GM12878 (cell line): ENCODE data around the gene SKAP1. TPM values are rescaled to one million over a fixed set of nuclear protein-coding genes. Genes with fewer than 3 reads are reported as not detected.
A peak's percentile ranks its signal among the peaks of the same experiment; 100 is the strongest.

Source experiments
- ATAC-seq: fragments of 200-7000 bp; cut with Tn5 transposase; 3 replicates; pipeline ENCODE4 v1.9.1; 2020; ENCODE audit warnings: mild to moderate bottlenecking, moderate library complexity
- BruUV-seq: library from RNA; stranded (reverse); fragments of 400-500 nt; replicated peaks from 2 replicates; lab custom pipeline; 2021; lab: Mats Ljungman, UMichigan
- CTCF ChIA-PET: fragments of 300-600 bp; sonication (Branson Sonifier 250); formaldehyde crosslinking; extraction: SDS; loops from one replicate; lab custom pipeline; 2021; ENCODE audit warnings: inconsistent platforms; lab: Yijun Ruan, JAX
- POLR2A ChIA-PET: fragments of 350-600 bp; formaldehyde crosslinking; extraction: SDS; loops from one replicate; lab custom pipeline; 2021; ENCODE audit warnings: inconsistent platforms; lab: Charles Lee
- RAD21 ChIA-PET: fragments of 300-600 bp; sonication (Branson Sonifier 250); formaldehyde crosslinking; loops from one replicate; lab custom pipeline; 2023; ENCODE audit warnings: antibody characterized with exemption; ENCODE audit not compliant: unreplicated experiment; lab: Charles Lee
- SMC1A ChIA-PET: fragments of 300-600 bp; sonication (Branson Sonifier 250); formaldehyde crosslinking; loops from one replicate; lab custom pipeline; 2023; ENCODE audit not compliant: unreplicated experiment, uncharacterized antibody; lab: Charles Lee
- DNase-seq: peaks from one replicate; pipeline ENCODE4 v3.0.0-alpha.2; 2011; ENCODE audit warnings: low read depth, low spot score
- FAIRE-seq: peaks from 3 replicates; lab custom pipeline; 2011; peaks lifted over from hg19 to GRCh38; lab: Jason Lieb, UNC
- H2AFZ ChIP-seq: 2 replicates; pipeline ENCODE4 v1.6.0; 2011; ENCODE audit warnings: low read depth, low read length, control low read depth; ENCODE audit not compliant: control insufficient read depth
- H3K27ac ChIP-seq: 2 replicates; pipeline ENCODE4 v1.5.1; 2011; ENCODE audit warnings: control low read depth; ENCODE audit not compliant: control insufficient read depth, insufficient read depth
- H3K27me3 ChIP-seq, 2 experiments: replicated peaks in 1 of 2; 2 replicates each; pipeline versions ENCODE4 v1.6.0 to v1.6.1; 2011; ENCODE audit warnings: low read length in 1 of 2; ENCODE audit not compliant: control insufficient read depth in 2 of 2, insufficient read depth in 2 of 2
- H3K36me3 ChIP-seq, 2 experiments: 2 replicates each; pipeline ENCODE4 v1.5.1; 2011; ENCODE audit warnings: low read length in 1 of 2; ENCODE audit not compliant: control insufficient read depth in 2 of 2, insufficient read depth in 2 of 2
- H3K4me1 ChIP-seq: 2 replicates; pipeline ENCODE4 v1.6.1; 2011; ENCODE audit warnings: mild to moderate bottlenecking, low read length, moderate library complexity, mixed read lengths; ENCODE audit not compliant: control insufficient read depth, insufficient read depth
- H3K4me2 ChIP-seq: 2 replicates; pipeline ENCODE4 v1.6.0; 2011; ENCODE audit warnings: control low read depth; ENCODE audit not compliant: control insufficient read depth, insufficient read depth
- H3K4me3 ChIP-seq: fragments of 200-600 bp; sonication (generic); 2 replicates; pipeline ENCODE4 v1.5.1; 2016
- H3K79me2 ChIP-seq: 2 replicates; pipeline ENCODE4 v1.6.0; 2011; ENCODE audit warnings: low read length; ENCODE audit not compliant: control insufficient read depth, insufficient read depth
- H3K9ac ChIP-seq: 2 replicates; pipeline ENCODE4 v1.8.0; 2011; ENCODE audit warnings: low read length, control low read depth, mixed read lengths; ENCODE audit not compliant: control insufficient read depth, insufficient read depth
- H3K9me3 ChIP-seq: replicated peaks from 3 replicates; pipeline ENCODE4 v1.5.1; 2011; ENCODE audit warnings: mild to moderate bottlenecking, low read length; ENCODE audit not compliant: control insufficient read depth, insufficient read depth
- H4K20me1 ChIP-seq: 2 replicates; pipeline ENCODE4 v1.6.0; 2011; ENCODE audit not compliant: control insufficient read depth, insufficient read depth
- CHD1 ChIP-seq: IDR thresholded peaks from 2 replicates; pipeline ENCODE4 v1.6.1; 2012; ENCODE audit warnings: low read depth, low read length, improper control_type of control experiment
- CHD2 ChIP-seq: IDR thresholded peaks from 2 replicates; pipeline ENCODE4 v1.6.1; 2011; ENCODE audit warnings: low read depth, low read length, improper control_type of control experiment, borderline replicate concordance
- EED ChIP-seq: sonication (generic); IDR thresholded peaks from 2 replicates; pipeline ENCODE4 v1.6.1; 2016; ENCODE audit warnings: antibody characterized with exemption, low read depth
- EGR1 ChIP-seq, 2 experiments: IDR thresholded peaks; 1 replicate in 1 of 2; 2 replicates in 1 of 2; pipeline ENCODE4 v1.6.1; 2011 to 2012; ENCODE audit warnings: low read depth in 2 of 2, low read length in 2 of 2, borderline replicate concordance in 1 of 2, mild to moderate bottlenecking in 1 of 2, moderate library complexity in 1 of 2
- GABPA ChIP-seq: IDR thresholded peaks from 2 replicates; pipeline ENCODE4 v1.6.1; 2014; ENCODE audit warnings: antibody characterized with exemption, low read depth, mild to moderate bottlenecking, inconsistent platforms
- IKZF2 ChIP-seq, 2 experiments: fragments of 450-650 bp; IDR thresholded peaks; 2 replicates each; pipeline ENCODE4 v1.6.1; 2017; ENCODE audit warnings: mild to moderate bottlenecking in 2 of 2, moderate library complexity in 2 of 2
- NFIC ChIP-seq: IDR thresholded peaks from 2 replicates; pipeline ENCODE4 v1.6.1; 2012; ENCODE audit warnings: low read depth, mild to moderate bottlenecking, inconsistent platforms, low read length, moderate library complexity
- NR2C1 ChIP-seq: fragments of 450-650 bp; IDR thresholded peaks from 2 replicates; pipeline ENCODE4 v1.6.1; 2017; ENCODE audit warnings: antibody characterized with exemption, mild to moderate bottlenecking, moderate library complexity
- RAD21 ChIP-seq: IDR thresholded peaks from 2 replicates; pipeline ENCODE4 v1.6.1; 2011; ENCODE audit warnings: mild to moderate bottlenecking, low read depth, low read length, moderate library complexity; ENCODE audit not compliant: insufficient read depth
- TCF7 ChIP-seq: IDR thresholded peaks from 2 replicates; pipeline ENCODE4 v1.6.1; 2014; ENCODE audit warnings: antibody characterized with exemption, borderline replicate concordance
- WRNIP1 ChIP-seq: IDR thresholded peaks from 2 replicates; pipeline ENCODE4 v1.6.1; 2011; ENCODE audit warnings: low read depth, low read length, improper control_type of control experiment, borderline replicate concordance
- WGBS: methylation state at CpG from one replicate; pipeline ENCODE4 v1.1.6; 2016; ENCODE audit warnings: low lambda C conversion rate; ENCODE audit not compliant: insufficient replicate concordance, insufficient coverage; ENCODE audit errors: missing lambda C conversion rate; 5-methylcytosine and 5-hydroxymethylcytosine counted together
- in situ Hi-C: fragments of 300-500 bp; cut with MboI; formaldehyde crosslinking; loops from 9 replicates; pipeline ENCODE4 v1.14.3; 2018; ENCODE audit warnings: mixed read lengths
- intact Hi-C: fragments of 100-400 bp; cut with micrococcal nuclease; formaldehyde crosslinking; loops from one replicate; pipeline ENCODE4 v1.14.2; 2022; ENCODE audit not compliant: unreplicated experiment
- polyA plus RNA-seq, 11 experiments: library from polyadenylated mRNA; depleted of rRNA in 4 of 11; unstranded in 6 of 11; stranded (reverse) in 5 of 11; fragments of >200 nt; fragmentation: Nextera tagmentation in 4 of 11; fragmentation: Illumina TruSeq in 1 of 11; extraction: Ambion mirVana in 4 of 11; extraction: Trizol in 1 of 11; gene quantifications; 1 replicate in 1 of 11; 2 replicates in 10 of 11; pipeline versions ENCODE4 v1.2.1 to v1.2.3, GENCODE V29; 2011 to 2016; ENCODE audit warnings: inconsistent platforms in 2 of 11, missing spikeins in 2 of 11, low read depth in 1 of 11
- total RNA-seq, 4 experiments: library from RNA; depleted of rRNA in 3 of 4; stranded (reverse); fragments of >200 nt in 3 of 4; fragmentation: Illumina TruSeq in 1 of 4; extraction: Trizol in 1 of 4; gene quantifications; 2 replicates each; pipeline versions ENCODE4 v1.2.1 to v1.2.3, GENCODE V29; 2013 to 2021
- TF ChIP-seq, protein P1 (sequence below): fragments of 450-650 bp; IDR thresholded peaks from 2 replicates; pipeline ENCODE4 v1.6.1; 2014; ENCODE audit warnings: mild to moderate bottlenecking
- TF ChIP-seq, protein P2 (sequence below): fragments of 450-650 bp; IDR thresholded peaks from 2 replicates; pipeline ENCODE4 v1.6.1; 2016; ENCODE audit warnings: mild to moderate bottlenecking
- TF ChIP-seq, protein P3 (sequence below): IDR thresholded peaks from 2 replicates; pipeline ENCODE4 v1.6.1; 2012; ENCODE audit warnings: mild to moderate bottlenecking, low read depth, low read length

SKAP1 gene
- total and polyA plus RNA-seq, 10 of the 15 experiments (the other 5 are each of a cell fraction or from before 2014, with no cell fraction given), result 17.1 to 97.6 (median 35.9) TPM

DNA sequence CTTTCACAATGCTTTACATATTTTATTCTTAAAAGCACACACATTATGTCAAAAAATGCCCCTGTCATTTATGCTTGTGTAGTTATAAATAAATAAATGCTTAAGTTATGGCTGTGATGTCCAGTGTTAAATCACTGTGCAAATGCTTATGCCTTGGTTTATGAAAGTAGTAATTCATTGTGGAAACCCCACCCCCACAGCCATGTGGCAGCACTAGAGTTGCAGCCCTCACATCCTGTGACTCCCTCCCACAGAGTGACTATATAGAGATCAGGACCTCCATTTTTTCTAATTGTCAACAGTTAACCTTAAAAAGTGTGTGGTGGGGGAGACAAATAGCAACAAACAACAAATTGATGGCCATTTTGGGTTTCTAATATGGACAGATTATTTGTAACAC is 2.4 kb downstream of the SKAP1 start (continued):
- no peak for TF ChIP-seq TCF7
- 0 out of 2 replicates have a peak, but pooled peaks have one; percentile 35 for TF ChIP-seq CHD1
- peak; percentile 73; the same call in 1 of the 2 replicates for TF ChIP-seq CHD2
- peak in 1 of 2 experiments; percentile 25; a peak in 1 of 4 replicates for TF ChIP-seq IKZF2 (IDR thresholded peaks at IDR 0.05)
- peak in 1 of 2 experiments; percentile 41; a peak in 1 of 3 replicates for TF ChIP-seq EGR1 (IDR thresholded peaks at IDR 0.05; ENCODE audit: borderline replicate concordance in 1 of 2, low read depth in 2 of 2, low read length in 2 of 2)
- TF ChIP-seq, protein P1, sequence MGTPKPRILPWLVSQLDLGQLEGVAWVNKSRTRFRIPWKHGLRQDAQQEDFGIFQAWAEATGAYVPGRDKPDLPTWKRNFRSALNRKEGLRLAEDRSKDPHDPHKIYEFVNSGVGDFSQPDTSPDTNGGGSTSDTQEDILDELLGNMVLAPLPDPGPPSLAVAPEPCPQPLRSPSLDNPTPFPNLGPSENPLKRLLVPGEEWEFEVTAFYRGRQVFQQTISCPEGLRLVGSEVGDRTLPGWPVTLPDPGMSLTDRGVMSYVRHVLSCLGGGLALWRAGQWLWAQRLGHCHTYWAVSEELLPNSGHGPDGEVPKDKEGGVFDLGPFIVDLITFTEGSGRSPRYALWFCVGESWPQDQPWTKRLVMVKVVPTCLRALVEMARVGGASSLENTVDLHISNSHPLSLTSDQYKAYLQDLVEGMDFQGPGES, result no peak
- peak; percentile 11; the same call in 1 of the 2 replicates for TF ChIP-seq NR2C1
- peak; percentile 44; the same call in 1 of the 2 replicates for TF ChIP-seq NFIC
- no peak for TF ChIP-seq WRNIP1
- peak; percentile 22; the same call in 1 of the 2 replicates for TF ChIP-seq RAD21

DNA sequence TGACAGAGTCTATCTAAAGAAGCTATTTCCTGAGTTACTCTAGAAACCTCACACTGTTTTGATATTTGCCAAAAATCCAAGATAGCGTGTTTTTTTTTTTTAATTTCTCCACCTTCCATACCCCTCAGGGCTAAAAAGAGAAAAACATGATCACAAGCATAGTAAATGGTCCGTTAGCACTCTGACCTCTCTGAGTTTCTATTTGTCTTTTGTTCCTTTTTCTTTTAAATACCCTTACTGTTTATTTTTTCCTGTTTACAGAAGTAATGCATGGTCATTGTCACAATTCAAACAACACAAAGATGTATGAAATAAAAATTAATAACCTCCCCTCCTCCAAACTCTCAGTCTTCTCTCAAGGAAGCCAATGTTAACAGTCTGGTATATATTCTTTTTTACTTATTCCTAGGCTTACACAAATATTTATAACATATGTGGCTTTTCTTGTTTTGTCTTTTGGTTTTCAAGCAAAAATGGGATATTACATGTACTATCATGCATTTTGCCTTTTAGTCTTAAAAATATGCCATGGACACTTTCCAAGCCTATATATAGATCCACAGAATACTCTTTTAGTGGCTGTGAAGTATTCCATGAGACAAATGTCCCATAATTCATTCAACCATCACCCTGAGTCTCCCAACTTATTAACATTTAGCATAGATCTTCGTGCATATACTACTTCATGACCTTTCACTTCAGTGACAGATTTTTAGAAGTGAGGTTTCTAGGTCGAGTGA is 3.1 kb downstream of the SKAP1 start:
- no peak for ATAC-seq
- Histone ChIP-seq H4K20me1 (no peaks in the 10 kb centered on the region), H3K36me3 (no peaks in the 10 kb centered on the region), H3K4me2 (peak overlapping the region; percentile 96), H3K27ac (peak overlapping the region; percentile 74), H3K9ac (peak overlapping the region; percentile 26; the same call in 1 of the 2 replicates), H3K4me3 (peak overlapping the region; percentile 94), H3K4me1 (peaks cover 8% of the 10 kb centered on the region), H3K9me3 (no peaks in the 10 kb centered on the region), H2AFZ (peak overlapping the region; percentile 31; the same call in 1 of the 2 replicates), H3K27me3 (no peaks in the 10 kb centered on the region), H3K79me2 (peaks cover 69% of the 10 kb centered on the region)
- DNase-seq, result no peak
- BruUV-seq, result no TSS peak
- CTCF ChIA-PET, result interaction anchor here (1.3 kb wide), 1 partner anchor 75 kb away, joined by 4 read pairs; no protein-coding TSS in a partner anchor
- in situ Hi-C loops, result no loop called here
- SMC1A ChIA-PET, result interaction anchor here (1.2 to 4.7 kb wide), 7 partner anchors 8 to 30 kb away, joined by 3 to 31 read pairs (median 5); no protein-coding TSS in a partner anchor
- no peak for TF ChIP-seq EED
- no peak for TF ChIP-seq GABPA
- TF ChIP-seq, protein P2, sequence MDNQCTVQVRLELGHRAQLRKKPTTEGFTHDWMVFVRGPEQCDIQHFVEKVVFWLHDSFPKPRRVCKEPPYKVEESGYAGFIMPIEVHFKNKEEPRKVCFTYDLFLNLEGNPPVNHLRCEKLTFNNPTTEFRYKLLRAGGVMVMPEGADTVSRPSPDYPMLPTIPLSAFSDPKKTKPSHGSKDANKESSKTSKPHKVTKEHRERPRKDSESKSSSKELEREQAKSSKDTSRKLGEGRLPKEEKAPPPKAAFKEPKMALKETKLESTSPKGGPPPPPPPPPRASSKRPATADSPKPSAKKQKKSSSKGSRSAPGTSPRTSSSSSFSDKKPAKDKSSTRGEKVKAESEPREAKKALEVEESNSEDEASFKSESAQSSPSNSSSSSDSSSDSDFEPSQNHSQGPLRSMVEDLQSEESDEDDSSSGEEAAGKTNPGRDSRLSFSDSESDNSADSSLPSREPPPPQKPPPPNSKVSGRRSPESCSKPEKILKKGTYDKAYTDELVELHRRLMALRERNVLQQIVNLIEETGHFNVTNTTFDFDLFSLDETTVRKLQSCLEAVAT, result no peak
- TF ChIP-seq, protein P3, sequence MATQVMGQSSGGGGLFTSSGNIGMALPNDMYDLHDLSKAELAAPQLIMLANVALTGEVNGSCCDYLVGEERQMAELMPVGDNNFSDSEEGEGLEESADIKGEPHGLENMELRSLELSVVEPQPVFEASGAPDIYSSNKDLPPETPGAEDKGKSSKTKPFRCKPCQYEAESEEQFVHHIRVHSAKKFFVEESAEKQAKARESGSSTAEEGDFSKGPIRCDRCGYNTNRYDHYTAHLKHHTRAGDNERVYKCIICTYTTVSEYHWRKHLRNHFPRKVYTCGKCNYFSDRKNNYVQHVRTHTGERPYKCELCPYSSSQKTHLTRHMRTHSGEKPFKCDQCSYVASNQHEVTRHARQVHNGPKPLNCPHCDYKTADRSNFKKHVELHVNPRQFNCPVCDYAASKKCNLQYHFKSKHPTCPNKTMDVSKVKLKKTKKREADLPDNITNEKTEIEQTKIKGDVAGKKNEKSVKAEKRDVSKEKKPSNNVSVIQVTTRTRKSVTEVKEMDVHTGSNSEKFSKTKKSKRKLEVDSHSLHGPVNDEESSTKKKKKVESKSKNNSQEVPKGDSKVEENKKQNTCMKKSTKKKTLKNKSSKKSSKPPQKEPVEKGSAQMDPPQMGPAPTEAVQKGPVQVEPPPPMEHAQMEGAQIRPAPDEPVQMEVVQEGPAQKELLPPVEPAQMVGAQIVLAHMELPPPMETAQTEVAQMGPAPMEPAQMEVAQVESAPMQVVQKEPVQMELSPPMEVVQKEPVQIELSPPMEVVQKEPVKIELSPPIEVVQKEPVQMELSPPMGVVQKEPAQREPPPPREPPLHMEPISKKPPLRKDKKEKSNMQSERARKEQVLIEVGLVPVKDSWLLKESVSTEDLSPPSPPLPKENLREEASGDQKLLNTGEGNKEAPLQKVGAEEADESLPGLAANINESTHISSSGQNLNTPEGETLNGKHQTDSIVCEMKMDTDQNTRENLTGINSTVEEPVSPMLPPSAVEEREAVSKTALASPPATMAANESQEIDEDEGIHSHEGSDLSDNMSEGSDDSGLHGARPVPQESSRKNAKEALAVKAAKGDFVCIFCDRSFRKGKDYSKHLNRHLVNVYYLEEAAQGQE, result no peak
- WGBS, result 29% methylated on average over 4 of the region's 4 CpGs
- intact Hi-C loops, result loop anchor here (1.0 kb wide), 1 partner anchor 30 kb away; no protein-coding TSS in a partner anchor
- POLR2A ChIA-PET, result interaction anchor here (0.6 to 2.6 kb wide), 2 partner anchors 12 to 19 kb away, joined by 3 to 22 read pairs; no protein-coding TSS in a partner anchor
- RAD21 ChIA-PET, result interaction anchor here (0.6 to 1.4 kb wide), 6 partner anchors 9 to 26 kb away, joined by 3 to 5 read pairs (median 3); no protein-coding TSS in a partner anchor
- peak; percentile 64 for FAIRE-seq
